Epithelial cell of proximal tubule (primary cell): ENCODE measurements around the gene CEP63. TPM values are rescaled to one million over a fixed set of nuclear protein-coding genes. Genes with fewer than 3 reads are reported as not detected.

ENCODE experiments used
- DNase-seq: peaks from one replicate; pipeline ENCODE4 v3.0.0-alpha.2; 2011; ENCODE audit warnings: low read depth
- H3K4me3 ChIP-seq: 2 replicates; pipeline ENCODE4 v1.5.1; 2011; ENCODE audit warnings: low read depth, mild to moderate bottlenecking, low read length
- CTCF ChIP-seq: conservative IDR thresholded peaks from 2 replicates; pipeline ENCODE4 v1.5.1; 2012; ENCODE audit warnings: low read depth, mild to moderate bottlenecking, low read length
- total RNA-seq: library from RNA; depleted of rRNA; stranded (reverse); fragments of >200 nt; gene quantifications from 2 replicates; pipeline ENCODE4 v1.2.3, GENCODE V29; 2015

The CEP63 gene
- total RNA-seq, 1 donor from 2014 or later, result 21.4 TPM

GRCh38 chr3:134526319-134526718 lies 40.5 kb downstream of the CEP63 start:
- no peak for TF ChIP-seq CTCF
- DNase-seq, result no peak
- no peak overlapping the region for H3K4me3 ChIP-seq

GRCh38 chr3:134527037-134527436 lies 41.2 kb downstream of the CEP63 start:
- TF ChIP-seq CTCF, result peak; percentile 49
- no peak overlapping the region for H3K4me3 ChIP-seq
- no peak for DNase-seq

GRCh38 chr3:134527538-134528186 lies 41.8 kb downstream of the CEP63 start:
- no peak for TF ChIP-seq CTCF
- no peak for DNase-seq
- H3K4me3 ChIP-seq, result no peak overlapping the region

- no peak for TF ChIP-seq CTCF
- no peak overlapping the region for H3K4me3 ChIP-seq
- no peak for DNase-seq
Observed at GRCh38 chr3:134533493-134533892, 47.6 kb downstream of the CEP63 start.

GRCh38 chr3:134535186-134535970 lies 49.5 kb downstream of the CEP63 start:
- DNase-seq, result no peak
- H3K4me3 ChIP-seq, result no peak overlapping the region
- no peak for TF ChIP-seq CTCF

GRCh38 chr3:134536781-134537180 lies 50.9 kb downstream of the CEP63 start:
- DNase-seq, result no peak
- no peak for TF ChIP-seq CTCF
- no peak overlapping the region for H3K4me3 ChIP-seq
